Activated CD8-positive, alpha-beta memory T cell treated with anti-CD3 and anti-CD28 coated beads, Interleukin-2, amount 50 U/mL, for 4 hours (primary cell): ENCODE results near the gene OR2T12.
"Not testable (repeated sequence)": the region's sequence is repeated elsewhere in the genome, so short reads cannot be mapped to it uniquely, and the experiment has no call there.

Source experiments
- DNase-seq: peaks from one replicate; pipeline ENCODE4 v3.0.0-alpha.2; 2020

Gene OR2T12

GRCh38 chr1:248303324-248303723, at the start of gene OR2T12:
Gene OR2T12 (minus strand): TSS chr1:248303424. CDS start chr1:248295578, 7,846 bp downstream.
- no peak for DNase-seq

- DNase-seq, result no peak
These were observed 45.3 kb upstream of the OR2T12 start, which contains the start of gene OR14C36 for GRCh38 chr1:248348475-248348874. Gene OR14C36 (plus strand): TSS chr1:248348775. CDS start chr1:248348775, 0 bp downstream.

- DNase-seq, result no peak
These were observed 40.2 kb upstream of the OR2T12 start for GRCh38 chr1:248343451-248343850.

GRCh38 chr1:248324468-248324867, 21.2 kb upstream of the OR2T12 start, which contains the start of gene OR2M7:
Gene OR2M7 (minus strand): TSS chr1:248324568. CDS start chr1:248324568, 0 bp downstream.
- no peak for DNase-seq

GRCh38 chr1:248316796-248317195, 13.6 kb upstream of the OR2T12 start:
- no peak for DNase-seq

GRCh38 chr1:248306740-248307139, 3.5 kb upstream of the OR2T12 start:
- not testable (repeated sequence) for DNase-seq

GRCh38 chr1:248306103-248306502, 2.9 kb upstream of the OR2T12 start:
- no peak for DNase-seq

GRCh38 chr1:248305672-248306071, 2.4 kb upstream of the OR2T12 start:
- DNase-seq, result not testable (repeated sequence)

GRCh38 chr1:248288391-248288790, 14.8 kb downstream of the OR2T12 start:
- no peak for DNase-seq

- no peak for DNase-seq
These were observed 25.3 kb downstream of the OR2T12 start, which contains the start of gene OR2T33 for GRCh38 chr1:248277876-248278275. Gene OR2T33 (minus strand): TSS chr1:248277976. CDS start chr1:248273814, 4,162 bp downstream.

- DNase-seq, result not testable (repeated sequence)
These were observed 30.0 kb downstream of the OR2T12 start for GRCh38 chr1:248273225-248273624.

- no peak for DNase-seq
These were observed 35.0 kb downstream of the OR2T12 start for GRCh38 chr1:248268178-248268577.

- DNase-seq, result not testable (repeated sequence)
These were observed 43.9 kb downstream of the OR2T12 start for GRCh38 chr1:248259309-248259708.

GRCh38 chr1:248243204-248243603, 60.0 kb downstream of the OR2T12 start:
- DNase-seq, result no peak
